GM12891 (cell line): ENCODE data around the gene POT1.

ENCODE experiments used
- DNase-seq: peaks from one replicate; pipeline ENCODE4 v3.0.0; 2011; ENCODE audit warnings: low spot score; ENCODE audit not compliant: insufficient read length
- FAIRE-seq: peaks from 2 replicates; lab custom pipeline; 2011; peaks lifted over from hg19 to GRCh38; lab: Jason Lieb, UNC
- PAX5 ChIP-seq: IDR thresholded peaks from 2 replicates; pipeline ENCODE4 v1.6.1; 2011; ENCODE audit warnings: low read length, moderate library complexity, mild to moderate bottlenecking; ENCODE audit not compliant: insufficient read depth, severe bottlenecking
- POLR2A ChIP-seq: IDR thresholded peaks from 2 replicates; pipeline ENCODE4 v1.6.1; 2011; ENCODE audit warnings: low read depth, low read length, control low read depth
- POLR2AphosphoS5 ChIP-seq: IDR thresholded peaks from 2 replicates; pipeline ENCODE4 v1.6.1; 2011; ENCODE audit warnings: low read depth, low read length, control low read depth
- POU2F2 ChIP-seq: IDR thresholded peaks from 2 replicates; pipeline ENCODE4 v1.6.1; 2011; ENCODE audit warnings: low read depth, mild to moderate bottlenecking, control low read depth, low read length, moderate library complexity
- SPI1 ChIP-seq: IDR thresholded peaks from 2 replicates; pipeline ENCODE4 v1.6.1; 2011; ENCODE audit warnings: low read depth, low read length, control low read depth
- TAF1 ChIP-seq: IDR thresholded peaks from 2 replicates; pipeline ENCODE4 v1.6.1; 2011; ENCODE audit warnings: low read depth, low read length, control low read depth

Gene POT1

GRCh38 chr7:124783271-124783670 lies 146.4 kb downstream of the POT1 start:
- TF ChIP-seq SPI1 = no peak
- no peak for TF ChIP-seq POU2F2
- no peak for TF ChIP-seq POLR2AphosphoS5
- TF ChIP-seq TAF1 = no peak
- TF ChIP-seq POLR2A = no peak
- no peak for TF ChIP-seq PAX5
- DNase-seq (no peak), FAIRE-seq (no peak)

- no peak for FAIRE-seq
- DNase-seq = no peak
- TF ChIP-seq POLR2AphosphoS5 (no peak), TAF1 (no peak), POU2F2 (no peak), PAX5 (no peak), POLR2A (no peak), SPI1 (no peak)
These were observed 147.5 kb downstream of the POT1 start for GRCh38 chr7:124781907-124782734.

GRCh38 chr7:124781418-124781817 lies 148.2 kb downstream of the POT1 start:
- FAIRE-seq (no peak), DNase-seq (no peak)
- TF ChIP-seq TAF1 (no peak), POLR2AphosphoS5 (no peak), POLR2A (no peak), SPI1 (no peak), PAX5 (no peak)

GRCh38 chr7:124780608-124781007 lies 149.0 kb downstream of the POT1 start:
- DNase-seq = no peak
- no peak for TF ChIP-seq POLR2A
- no peak for TF ChIP-seq PAX5
- no peak for TF ChIP-seq SPI1
- no peak for TF ChIP-seq POLR2AphosphoS5
- no peak for TF ChIP-seq TAF1
- TF ChIP-seq POU2F2 = no peak
- no peak for FAIRE-seq

DNA sequence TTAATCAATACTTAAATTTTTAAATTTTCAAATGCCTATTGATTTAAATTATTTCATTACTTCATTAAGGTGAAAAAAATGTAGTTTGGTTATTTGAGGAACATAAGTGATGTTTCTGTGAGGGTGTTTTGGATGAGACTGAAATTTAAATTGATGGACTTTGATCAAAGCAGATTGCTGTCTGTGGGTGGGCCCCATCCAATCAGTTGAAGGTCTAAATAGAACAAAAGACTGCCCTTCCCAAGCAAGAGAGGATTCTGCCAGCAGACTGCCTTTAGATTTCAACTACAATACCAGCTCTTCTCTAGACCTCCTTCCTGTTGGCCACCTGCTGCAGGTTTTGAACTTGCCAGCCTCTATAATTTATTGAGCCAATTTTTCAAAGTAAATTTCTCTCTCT lies 149.6 kb downstream of the POT1 start:
- DNase-seq = no peak
- TF ChIP-seq POU2F2 = no peak
- TF ChIP-seq POLR2A = no peak
- no peak for TF ChIP-seq SPI1
- TF ChIP-seq PAX5 = no peak
- no peak for TF ChIP-seq TAF1
- TF ChIP-seq POLR2AphosphoS5 = no peak
- FAIRE-seq = no peak

GRCh38 chr7:124779620-124780019 lies 150.0 kb downstream of the POT1 start:
- no peak for TF ChIP-seq POLR2AphosphoS5
- TF ChIP-seq SPI1 = no peak
- TF ChIP-seq TAF1 = no peak
- TF ChIP-seq POU2F2 = no peak
- TF ChIP-seq PAX5 = no peak
- TF ChIP-seq POLR2A = no peak
- DNase-seq = no peak
- no peak for FAIRE-seq

DNA sequence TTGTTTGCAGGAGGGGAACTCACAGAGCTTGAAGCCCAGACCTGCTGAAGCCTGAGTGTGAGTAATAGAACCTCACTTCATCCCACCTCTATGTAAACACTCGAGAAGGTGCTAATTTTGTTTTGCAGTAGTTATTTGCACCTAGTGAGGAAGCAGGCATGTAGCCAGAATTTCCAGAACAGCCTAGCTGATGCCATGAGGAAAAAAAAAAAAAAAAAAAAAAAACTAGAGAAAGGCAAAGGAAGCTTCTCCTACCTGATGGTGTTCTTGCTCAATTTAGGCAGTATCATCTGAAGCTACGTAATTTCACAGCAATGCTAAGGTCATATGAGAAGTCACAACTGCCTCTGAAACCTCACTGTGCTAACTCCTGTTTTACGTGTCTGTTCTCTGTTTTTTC lies 150.4 kb downstream of the POT1 start:
- no peak for FAIRE-seq
- TF ChIP-seq SPI1 (no peak), POU2F2 (no peak), TAF1 (no peak), PAX5 (no peak), POLR2AphosphoS5 (no peak), POLR2A (no peak)
- no peak for DNase-seq

- DNase-seq (no peak), FAIRE-seq (no peak)
- no peak for TF ChIP-seq SPI1
- no peak for TF ChIP-seq TAF1
- no peak for TF ChIP-seq POU2F2
- TF ChIP-seq PAX5 = no peak
- no peak for TF ChIP-seq POLR2AphosphoS5
- TF ChIP-seq POLR2A = no peak
These were observed 152.4 kb downstream of the POT1 start for GRCh38 chr7:124777268-124777667.

- no peak for DNase-seq
- FAIRE-seq = no peak
- TF ChIP-seq PAX5 = no peak
- TF ChIP-seq SPI1 = no peak
- no peak for TF ChIP-seq POLR2AphosphoS5
- no peak for TF ChIP-seq POLR2A
- no peak for TF ChIP-seq TAF1
- TF ChIP-seq POU2F2 = no peak
These were observed 153.5 kb downstream of the POT1 start for GRCh38 chr7:124776153-124776552.
